Activated naive CD8-positive, alpha-beta T cell treated with anti-CD3 and anti-CD28 coated beads, Interleukin-2, amount 50 U/mL, for 16 hours (primary cell): Measurements from ENCODE around the gene FUNDC2.

Experiments
- DNase-seq: peaks from one replicate; pipeline ENCODE4 v3.0.0-alpha.2; 2020; ENCODE audit warnings: low read depth, low spot score

The FUNDC2 gene

DNA sequence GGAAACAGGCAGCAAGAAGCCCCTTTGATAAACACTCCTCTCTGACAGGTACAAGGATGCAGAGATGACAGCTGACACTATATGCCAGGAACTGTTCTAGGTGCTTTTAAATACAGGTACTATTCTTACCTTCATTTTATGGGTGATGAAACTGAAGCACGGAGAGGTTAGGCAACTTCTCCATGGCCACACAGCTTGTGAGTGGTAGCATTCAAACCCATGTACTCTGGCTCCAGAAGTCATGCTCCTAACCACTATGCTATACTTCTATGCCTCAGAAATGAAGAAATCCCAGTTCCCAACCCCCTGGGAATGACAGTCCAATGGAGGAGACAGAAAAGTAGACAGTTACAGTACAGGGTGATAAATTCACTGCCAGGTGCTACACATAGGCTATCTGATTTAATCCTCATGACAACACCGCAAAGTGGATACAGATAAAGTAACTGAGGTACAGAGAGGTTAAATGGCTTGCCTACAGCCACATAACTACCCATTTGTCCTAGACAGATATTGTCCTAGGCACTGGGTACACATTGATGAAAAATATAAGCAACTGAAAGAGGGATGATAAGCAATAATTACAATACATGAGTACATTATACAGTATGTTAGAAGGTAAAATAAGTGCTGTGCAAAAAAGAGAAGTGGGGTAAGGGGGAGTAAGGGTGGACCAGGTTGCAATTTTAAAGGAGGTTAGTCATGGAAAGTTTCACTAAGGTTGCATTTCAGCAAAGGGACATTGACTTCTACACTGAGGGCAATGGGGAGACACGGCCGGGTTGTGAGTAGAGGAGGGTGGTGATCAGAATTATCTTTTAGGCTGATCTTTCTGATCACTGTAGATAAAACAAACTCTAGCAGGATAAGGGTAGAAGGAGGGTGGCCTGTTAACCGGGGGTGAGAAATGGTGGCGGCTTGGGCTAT lies 2.5 kb upstream of the FUNDC2 start:
- DNase-seq = no peak

DNA sequence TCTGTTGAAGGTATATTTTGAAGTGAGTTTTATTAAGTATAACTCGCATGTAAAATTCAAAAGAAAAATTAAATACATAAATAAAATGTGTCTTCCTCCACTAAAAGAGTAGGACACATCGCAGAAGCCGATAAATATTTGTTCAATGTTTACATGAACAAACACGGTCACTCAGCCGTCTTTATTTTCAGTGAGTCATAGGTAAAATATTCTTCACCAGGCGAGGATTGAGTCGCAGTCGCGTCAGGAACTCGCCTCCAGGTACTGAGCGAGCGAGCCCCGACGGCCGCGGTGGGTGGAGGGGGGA lies 271 bp upstream of the FUNDC2 start:
- DNase-seq = no peak

DNA sequence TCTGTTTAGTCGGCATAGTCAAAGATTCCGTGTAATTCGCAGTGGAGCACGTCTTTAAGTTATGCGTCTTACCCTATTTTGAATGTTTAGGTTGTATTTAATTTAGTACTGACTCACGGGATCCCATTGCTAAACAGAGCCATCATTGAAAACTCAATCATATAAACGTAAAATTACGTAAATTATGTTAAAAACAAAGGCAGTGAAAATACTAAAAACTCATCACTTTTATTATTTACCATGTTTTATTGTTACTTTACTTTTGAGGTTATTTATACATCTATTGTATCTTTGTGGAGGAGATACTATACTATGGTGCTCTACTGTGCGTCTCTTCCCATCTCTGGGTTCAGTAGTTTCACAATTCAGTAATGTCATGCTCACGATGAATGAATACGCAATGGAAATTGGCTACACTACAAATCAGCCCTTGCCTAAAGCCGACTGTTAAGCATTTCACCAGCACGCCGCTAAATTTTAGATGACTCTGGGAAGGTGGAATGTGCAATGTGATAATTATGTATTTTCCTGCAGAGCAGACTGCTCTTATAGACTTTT lies 944 bp downstream of the FUNDC2 start:
- DNase-seq = no peak

DNA sequence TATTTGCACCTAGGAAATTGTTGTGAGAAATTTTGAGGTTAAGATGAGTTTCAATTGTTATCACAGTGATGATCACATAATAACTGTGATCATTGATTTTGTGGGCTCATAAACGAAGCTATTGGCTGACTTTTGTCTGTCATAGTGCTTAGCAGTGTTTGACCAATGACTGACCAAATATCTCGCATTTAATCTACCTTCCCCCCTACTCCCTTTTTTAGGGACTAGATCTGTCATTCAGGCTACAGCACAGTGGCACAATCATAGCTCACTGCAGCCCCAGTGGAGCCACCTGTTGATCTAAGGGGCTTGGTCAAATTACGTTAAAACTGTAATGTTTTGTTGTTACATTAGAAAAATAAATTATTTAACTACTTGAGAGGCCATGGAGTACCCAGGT lies 1.5 kb downstream of the FUNDC2 start:
- DNase-seq = no peak

DNA sequence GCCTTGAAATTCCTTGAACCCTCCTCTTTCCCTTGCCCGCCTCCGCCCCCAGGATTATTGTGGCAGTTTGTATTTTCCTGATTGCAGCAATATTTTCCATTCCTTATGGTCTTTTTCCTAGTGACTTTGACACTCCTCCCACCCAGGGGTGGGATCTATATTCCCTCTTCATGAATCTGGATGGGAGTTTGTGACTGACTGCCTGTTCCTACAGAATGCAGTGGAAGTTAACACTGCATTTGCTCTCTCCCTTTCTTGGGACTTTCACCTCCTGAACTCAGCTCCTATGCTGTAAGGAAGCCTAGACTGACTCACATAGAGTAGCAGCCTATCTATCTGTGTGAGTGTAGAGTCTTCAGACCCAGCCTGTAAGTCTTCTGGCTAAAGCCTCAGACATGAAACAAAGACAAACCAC lies 2.2 kb downstream of the FUNDC2 start:
- DNase-seq = no peak

DNA sequence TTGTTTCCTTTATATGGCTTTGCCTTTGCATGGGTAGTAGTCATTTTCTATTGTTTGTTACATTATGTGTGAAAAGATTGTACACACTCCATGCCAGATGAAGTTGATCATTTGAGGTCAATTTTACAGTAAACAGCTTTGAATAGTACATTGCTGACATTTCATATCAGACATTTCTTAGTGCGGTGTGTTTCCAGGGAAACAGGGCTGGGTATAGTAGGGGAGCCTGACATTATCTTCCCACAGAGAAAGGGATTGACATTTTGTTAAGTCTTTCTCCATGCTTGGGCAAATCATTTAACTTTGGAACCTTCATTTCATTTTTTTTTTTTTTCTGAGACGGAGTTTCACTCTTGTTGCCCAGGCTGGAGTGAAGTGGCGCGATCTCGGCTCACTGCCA lies 5.0 kb downstream of the FUNDC2 start:
- no peak for DNase-seq

DNA sequence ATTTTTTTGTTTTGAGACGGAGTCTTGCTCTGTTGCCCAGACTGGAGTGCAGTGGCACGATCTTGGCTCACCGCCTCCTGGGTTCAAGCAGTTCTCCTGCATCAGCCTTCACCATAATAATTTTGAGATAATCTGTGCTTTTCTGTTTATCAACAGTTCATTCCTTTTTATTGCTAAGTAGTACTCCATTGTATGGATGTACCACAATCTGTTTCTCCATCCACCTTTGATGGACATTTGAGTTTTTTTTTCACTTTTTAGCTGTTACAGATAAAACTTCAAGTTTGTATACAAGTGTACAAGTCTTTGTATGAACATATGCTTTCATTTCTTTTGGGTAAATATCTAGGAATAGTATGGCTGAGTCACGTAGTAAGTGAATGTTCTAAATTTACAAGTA lies 9.0 kb downstream of the FUNDC2 start:
- no peak for DNase-seq

DNA sequence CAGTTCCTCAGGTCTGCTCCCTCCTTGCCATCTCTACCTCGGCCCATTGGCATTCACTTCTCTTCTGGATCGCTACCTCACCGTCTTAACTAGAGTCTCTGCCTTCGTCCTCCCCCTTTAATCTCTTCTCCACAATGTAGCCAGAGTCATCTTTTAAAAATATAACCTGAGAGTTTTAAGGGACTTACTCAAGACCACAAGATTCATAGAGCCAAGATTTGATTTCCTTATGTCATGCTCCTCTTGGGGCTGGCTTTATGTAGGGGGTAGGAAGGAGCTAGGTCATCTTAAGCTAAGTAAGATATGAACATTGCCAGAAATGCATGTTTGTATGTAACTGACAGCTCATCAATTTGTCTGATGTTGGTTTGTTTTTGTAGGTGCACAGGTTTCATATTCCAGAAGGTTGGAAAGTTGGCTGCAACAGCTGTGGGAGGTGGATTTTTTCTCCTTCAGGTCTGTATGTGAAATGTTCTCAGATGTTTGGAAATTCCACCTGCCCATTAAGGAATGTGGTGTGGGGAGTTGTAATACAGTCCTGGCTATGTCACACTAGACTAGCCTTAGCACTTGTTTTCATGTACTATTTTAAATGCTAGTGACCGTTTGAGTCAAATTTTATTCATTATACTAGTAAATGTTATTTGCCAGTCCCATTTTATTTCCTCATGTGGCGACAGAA lies 19.6 kb downstream of the FUNDC2 start:
- DNase-seq = no peak

DNA sequence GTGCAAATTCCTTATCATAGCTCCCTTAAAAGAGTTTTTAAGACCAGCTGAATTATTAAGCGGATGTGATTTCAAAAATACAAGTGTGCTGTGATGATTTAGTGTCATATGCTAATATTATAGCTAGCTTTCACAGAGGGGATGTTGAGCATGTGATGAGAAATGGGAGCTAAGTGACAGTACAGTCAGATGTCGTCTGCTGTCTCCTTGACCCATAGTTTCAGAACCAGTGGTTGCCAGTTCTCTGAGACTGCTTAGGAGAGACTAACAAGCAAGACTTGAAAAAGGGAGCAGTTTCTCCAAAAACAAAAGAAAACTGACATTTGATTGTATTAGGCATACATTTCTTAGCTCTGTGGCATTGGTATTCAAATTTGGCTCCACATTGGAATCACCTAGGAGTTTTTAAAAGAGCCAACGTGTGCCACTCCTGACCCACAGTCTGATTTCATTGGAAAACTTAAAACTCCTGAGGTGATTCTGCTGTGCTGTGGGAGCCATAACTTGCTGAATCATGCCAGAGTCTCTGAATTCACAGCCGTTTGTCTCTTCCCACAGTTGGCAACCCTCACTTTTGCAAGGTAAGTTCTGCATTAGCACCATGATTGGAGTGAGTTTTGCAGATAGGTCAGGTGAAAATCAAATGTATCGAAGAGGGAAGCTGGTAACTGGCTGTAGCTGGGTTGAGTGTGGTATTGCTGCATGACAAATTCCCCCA lies 20.3 kb downstream of the FUNDC2 start:
- DNase-seq = no peak

DNA sequence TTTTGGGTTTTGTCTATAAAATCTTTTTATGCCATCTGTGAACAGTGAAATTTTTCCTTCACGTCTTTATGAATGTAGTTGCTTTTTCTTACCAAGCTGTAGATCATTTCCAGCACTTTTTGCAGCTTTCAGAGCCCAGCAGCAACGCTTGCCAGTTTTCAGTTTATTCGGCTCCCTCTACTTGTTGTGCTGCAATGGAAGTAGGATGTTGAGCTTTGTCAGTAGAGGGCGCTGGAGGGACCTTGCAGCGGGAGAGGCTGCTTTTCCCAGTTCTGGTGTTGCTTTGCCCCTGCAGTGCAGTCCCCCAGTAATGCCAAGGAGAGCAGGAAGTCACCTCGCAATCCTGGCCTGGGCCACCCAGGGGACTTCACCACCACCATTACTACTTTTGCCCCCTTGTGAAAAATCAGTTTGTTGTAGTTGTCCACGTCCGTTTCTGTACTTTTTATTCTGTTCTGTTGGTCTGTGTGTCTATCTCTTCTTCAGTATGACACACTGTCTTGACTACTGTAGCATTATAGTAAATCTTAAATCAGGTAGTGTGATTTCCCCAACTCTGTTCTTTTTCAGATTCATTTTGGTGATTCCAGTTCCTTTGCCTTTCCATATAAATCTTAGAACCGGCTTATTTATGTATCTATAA lies 22.5 kb downstream of the FUNDC2 start:
- DNase-seq = no peak

DNA sequence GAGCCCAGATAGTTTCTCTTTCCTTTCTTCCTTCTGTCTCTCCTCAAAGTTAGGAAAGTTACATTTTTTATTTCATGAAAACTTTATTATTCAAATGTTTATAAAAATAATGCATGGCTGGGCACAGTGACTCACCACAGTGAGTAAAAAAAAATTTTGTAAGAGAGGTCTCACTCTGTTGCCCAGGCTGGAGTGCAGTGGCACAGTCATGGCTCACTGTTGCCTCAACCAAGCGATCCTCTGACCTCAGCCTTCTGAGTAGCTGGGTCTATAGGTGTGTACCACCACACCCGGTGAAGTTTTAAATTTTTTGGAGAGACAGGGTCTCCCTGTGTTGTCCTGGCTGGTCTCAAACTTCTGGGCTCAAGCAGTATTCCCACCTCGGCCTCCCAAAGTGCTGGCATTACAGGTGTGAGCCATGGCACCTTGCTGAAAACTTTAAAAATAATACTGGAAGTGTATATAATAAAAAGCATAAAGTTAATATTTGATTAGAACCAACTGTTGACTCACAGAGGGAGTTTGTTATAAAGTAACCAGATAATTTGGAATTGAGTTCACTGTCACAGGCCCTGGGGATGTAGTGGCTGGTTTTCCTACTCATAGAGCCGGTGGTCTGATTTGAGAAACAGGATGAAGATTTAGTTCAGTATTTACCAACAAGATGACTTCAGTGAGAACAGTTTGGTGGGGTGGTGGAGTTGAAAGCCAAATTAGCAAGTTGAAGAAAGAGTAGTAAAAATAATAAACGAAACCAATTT lies 26.3 kb downstream of the FUNDC2 start:
- no peak for DNase-seq

DNA sequence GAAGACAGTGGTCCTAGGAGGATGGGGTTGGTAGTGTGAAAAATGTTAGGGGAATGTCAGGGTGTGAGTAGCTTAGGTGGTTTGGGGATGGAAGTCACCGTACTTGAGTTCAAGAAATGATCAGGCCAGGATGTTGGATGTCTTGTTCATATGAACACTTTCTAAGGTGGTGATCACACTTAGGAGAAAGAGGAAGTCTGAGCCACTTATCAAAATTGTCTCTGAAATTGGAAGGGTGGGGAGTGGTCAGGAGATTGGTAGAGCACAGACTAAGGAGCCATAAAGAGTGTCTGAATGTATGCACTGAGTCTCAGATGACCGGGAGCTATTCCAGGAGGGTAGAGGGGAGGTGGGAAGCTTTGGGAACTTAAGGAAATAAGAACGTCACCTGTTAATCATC lies 27.0 kb downstream of the FUNDC2 start:
- DNase-seq = no peak

DNA sequence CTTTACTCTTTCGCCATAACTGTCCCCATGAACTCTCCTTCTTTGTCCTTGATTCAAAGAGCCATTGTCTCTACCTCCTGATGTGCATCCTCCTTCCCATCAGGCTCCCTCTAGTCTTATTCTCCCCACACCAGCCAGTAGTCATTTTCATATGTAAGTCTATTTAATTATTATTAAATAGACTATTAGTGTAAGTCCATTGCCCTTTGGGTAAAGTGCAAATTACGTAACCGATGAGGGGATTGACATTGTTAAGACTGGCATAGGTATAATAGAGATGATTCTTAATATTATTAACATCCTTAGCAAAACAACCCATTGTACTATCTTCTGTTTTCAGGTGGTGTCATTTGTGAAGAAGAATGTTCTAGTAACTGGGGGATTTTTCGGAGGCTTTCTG lies 27.6 kb downstream of the FUNDC2 start:
- DNase-seq = no peak

DNA sequence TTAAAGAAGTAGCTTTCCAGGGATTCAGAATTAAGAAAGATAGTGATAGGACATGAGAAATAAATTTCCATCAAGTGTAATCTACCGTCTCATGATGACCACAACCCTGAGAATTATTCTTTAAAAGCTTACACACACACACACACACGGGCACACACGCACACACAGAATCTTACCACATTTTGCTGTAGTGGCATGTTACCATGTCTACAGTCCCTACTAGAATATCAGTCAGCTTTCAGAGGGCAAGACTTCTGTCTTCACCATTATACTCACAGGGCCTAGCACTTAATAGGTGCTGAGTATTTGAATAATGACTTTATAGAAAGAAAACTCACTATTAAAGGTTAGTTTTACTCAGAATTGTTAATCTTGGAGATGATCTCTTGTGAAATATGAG lies 28.9 kb downstream of the FUNDC2 start:
- DNase-seq = no peak

DNA sequence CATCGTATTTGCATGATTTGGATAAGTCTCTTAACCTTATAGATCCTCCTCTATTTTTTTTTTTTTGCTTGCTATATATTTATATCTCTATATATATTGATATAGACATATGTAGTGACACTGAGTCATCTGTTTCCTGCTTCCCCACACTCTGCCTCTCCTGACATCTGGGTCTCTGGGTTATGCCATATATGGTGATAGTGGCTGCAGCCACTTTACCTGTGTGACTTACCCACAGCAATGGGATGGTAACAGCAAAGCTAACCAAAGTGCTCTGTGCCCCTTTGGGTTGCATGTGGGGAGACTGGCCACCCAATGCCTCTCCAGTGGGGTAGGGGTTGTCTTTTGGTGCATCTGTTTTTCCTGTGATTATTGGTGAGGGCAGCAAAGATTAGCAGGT lies 29.8 kb downstream of the FUNDC2 start:
- no peak for DNase-seq

DNA sequence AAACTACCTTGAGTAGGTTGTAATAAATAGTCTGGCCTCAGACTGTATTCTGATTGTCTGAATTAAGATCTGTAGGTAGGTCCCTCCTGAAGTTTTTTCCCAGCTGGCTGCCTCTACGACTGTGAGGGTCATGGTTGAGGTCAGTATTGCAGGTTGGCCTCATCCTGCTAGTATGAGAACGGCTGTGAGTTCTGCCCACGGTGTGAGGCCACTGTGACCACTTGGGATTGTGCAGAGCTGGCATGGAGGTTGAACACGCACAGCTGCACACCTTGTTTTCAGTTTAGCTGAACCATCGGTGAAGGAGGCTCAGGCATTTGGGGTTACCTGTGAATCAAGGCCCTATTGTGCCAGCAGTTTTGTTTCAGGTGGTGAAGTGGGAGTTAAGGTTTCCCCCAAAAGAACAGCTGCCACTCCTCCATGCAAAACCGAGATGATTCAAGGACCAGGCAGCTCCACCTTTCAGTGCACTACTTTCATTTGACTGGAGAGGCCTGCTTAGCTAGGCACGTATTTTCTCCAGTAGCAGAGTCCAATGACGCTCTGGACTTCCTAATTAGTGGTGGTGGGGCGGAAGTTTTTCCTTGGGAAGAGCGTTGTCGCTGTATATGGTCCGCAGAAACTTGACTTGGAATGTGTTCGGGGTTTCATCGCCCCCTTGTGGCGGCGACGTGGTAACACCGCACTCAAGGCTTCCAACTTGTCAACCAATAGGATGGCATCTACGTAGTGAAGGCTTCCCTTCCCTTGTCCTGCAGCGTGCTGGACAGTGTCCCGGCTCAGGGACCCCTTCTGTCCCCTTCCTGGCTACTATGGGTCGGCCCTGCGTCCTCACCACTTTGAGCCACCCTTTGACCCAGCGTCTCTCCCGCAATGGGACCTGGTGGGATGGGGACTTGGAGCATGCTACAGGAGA lies 30.5 kb downstream of the FUNDC2 start:
- DNase-seq = no peak

DNA sequence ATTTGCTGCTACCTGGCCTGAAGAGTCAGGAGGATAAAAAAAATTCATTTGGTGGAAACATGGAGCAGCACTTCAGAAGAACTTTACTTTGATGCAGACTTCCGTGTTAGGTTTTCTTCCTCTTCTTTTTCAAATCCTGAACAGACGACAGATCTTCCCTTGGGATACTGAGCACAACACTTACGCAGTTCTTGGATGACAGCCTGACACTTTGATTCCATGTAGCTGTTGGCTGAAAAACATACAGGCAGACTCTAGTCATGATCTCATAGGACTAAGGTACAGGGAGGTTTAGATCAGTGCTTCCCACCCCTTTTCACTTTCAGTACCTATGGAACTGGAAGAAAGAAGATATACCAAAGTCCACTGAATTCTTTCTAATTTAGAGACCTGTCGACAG lies 35.1 kb downstream of the FUNDC2 start:
- DNase-seq = no peak

DNA sequence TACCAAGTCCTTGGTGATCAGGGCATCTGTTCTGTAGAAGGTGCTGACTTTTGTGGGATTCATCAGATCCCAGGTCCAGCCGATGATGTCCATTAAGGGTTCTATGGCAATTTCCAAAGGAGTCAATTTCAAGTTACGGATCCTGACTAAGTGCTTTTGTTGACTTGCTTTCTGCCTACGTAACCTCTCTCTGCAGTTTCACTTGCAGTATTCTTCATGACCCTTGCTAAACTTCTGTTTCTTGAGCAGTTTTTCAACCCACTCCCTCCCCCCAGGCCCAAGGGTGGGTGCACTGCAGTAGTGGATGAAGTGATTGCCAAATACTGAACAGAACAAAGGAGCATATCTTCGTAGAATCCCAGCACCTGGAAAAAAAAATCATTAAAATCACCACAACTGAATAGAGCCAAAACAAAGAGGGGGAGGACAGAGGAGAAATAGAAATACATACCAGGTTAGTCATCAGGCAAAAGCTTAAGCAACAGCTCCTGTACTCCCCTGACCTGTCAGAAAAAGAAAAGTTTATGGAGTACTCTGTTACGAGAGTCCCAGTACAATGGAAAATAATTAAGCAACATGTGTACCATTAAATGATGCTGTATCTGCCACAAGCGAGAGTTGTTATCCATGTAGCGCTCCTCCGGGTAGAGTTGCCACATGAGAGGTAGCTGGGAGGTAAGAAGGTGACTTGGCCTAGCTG lies 38.5 kb downstream of the FUNDC2 start:
- no peak for DNase-seq

DNA sequence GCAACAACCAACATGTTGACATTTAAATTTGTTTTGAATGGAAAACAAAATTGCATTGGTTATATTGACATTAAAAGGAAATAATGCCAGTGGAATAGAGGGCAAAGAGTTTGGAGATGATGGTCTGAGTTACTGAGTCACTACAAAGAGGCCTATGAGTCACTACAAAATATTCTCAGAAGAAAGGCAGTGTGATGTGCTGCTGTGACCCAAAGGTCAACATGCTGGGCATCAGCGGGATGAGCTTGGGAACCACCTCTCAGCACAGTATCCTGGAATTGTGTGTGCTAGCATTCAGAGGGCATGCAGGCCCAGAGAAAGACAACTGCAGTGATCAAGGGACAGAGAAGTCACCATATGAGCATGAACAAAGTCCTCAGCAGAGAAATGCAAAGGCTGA lies 41.5 kb downstream of the FUNDC2 start:
- DNase-seq = no peak
